NOMO-1 (cell line): ENCODE measurements around the gene CCDC28B.
A peak's percentile ranks its signal among the peaks of the same experiment; 100 is the strongest.
"Not testable (repeated sequence)": the region's sequence is repeated elsewhere in the genome, so short reads cannot be mapped to it uniquely, and the experiment has no call there.

ENCODE experiments used
- DNase-seq, 2 experiments: peaks; one replicate each; lab custom pipeline; 2025; ENCODE audit not compliant: unreplicated experiment in 2 of 2; lab: John Stamatoyannopoulos, UW

Gene CCDC28B

GRCh38 chr1:32200226-32201010 lies at the start of gene CCDC28B:
CCDC28B (plus strand) TSS chr1:32200595; CDS start chr1:32201936, 1,341 bp downstream.
- DNase-seq: peak; percentile 67 to 73

DNA sequence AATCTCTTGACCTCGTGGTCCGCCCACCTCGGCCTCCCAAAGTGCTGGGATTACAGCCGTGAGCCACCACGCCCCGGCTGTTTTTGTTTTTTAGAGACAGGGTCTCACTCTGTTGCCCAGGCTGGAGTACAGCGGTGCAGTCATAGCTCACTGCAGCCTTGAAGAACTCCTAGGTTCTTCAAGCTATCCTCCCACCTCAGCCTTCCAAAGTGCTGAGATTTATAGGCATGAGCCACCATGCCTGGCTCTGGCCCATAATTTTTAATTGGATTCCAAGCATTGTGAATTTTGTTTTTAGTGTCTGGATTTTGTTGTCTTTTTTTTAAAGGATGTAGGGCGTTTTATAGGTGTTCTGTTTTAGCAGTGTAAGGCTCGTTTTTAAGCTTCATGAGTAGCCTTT lies 49.5 kb upstream of the CCDC28B start:
- no peak for DNase-seq

GRCh38 chr1:32151319-32151787 lies 49.0 kb upstream of the CCDC28B start:
- DNase-seq: no peak

GRCh38 chr1:32159189-32159588 lies 41.2 kb upstream of the CCDC28B start:
- no peak for DNase-seq

GRCh38 chr1:32163405-32163804 lies 37.0 kb upstream of the CCDC28B start:
- DNase-seq: no peak

GRCh38 chr1:32165633-32166032 lies 34.8 kb upstream of the CCDC28B start:
- DNase-seq: not testable (repeated sequence)

GRCh38 chr1:32170991-32171390 lies 29.4 kb upstream of the CCDC28B start:
- no peak for DNase-seq

DNA sequence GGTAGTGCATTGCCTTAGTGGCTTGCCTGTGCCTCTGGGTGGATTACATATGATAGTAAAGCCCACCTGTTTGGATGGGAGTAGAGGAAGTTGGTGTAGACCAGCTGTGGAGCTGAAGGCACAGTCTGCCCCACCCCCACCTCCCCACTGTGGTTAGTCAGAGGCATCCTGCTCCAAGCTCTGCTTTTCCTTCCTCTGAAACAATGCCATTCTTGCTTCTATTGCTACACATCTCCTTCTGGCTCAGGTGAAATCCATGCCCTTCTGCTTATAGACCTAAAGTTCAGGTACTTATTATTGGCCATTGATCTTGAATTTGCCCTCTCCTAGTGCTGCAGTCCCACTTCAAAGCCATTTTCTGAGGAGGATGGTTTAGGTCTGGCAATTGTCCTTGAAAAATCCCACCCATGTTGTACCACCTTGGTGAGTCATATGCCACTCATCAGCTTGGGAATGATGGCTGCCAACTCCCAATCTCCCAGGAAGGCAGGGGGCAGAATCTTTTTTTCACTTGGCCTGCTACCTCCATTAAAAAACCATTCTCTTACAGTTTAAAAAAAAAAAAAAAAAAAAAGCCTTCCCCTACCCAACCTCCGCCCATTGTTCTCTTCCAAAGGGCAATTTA lies 27.7 kb upstream of the CCDC28B start:
- no peak for DNase-seq

- peak; percentile 88 to 90 for DNase-seq
Observed at GRCh38 chr1:32178380-32179192, 21.8 kb upstream of the CCDC28B start.

- DNase-seq: no peak
Observed at GRCh38 chr1:32179193-32179442, 21.3 kb upstream of the CCDC28B start.

DNA sequence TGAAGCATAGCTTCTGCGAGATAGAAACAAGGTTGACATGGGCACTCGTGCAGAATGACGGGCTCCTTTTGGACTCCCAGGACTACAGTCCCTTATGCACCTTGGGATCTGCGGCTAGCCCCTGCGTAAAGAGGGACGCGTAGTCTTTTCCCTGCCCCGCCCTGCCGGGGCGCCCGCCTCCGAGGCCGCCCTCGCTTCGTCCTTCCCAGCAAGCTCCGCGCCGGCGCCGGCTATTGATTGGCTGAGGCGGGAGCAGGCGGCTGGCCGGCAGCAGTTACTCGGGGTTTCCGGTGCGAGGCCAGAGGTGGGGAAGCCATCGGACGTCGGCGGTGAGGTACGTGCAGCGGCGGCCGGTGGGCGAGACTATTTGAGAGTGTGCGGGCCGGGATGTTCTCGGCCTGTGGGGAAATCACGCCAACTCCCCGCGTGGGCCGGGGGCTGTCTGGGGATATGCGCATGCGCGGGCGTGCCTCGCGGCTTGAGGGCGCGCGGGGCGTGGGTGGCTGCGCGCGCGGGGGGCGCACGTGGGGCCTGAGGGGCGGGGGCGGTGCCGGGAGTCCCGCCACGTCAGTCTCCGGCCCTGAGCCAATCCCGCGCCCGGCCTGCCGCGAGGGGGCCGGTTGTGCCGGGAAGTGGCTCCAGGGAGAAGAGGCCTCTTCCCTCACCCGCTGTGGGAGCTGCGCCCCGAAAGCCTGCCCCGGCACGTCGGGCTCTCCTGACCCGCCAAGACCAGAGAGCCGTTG lies 20.8 kb upstream of the CCDC28B start, which contains the start of gene TXLNA:
TSS of gene TXLNA (plus strand) at position 233 of the 743 bp plus-strand sequence. CDS start 671 bp downstream, outside the sequence.
- DNase-seq: peak; percentile 87 to 95

DNA sequence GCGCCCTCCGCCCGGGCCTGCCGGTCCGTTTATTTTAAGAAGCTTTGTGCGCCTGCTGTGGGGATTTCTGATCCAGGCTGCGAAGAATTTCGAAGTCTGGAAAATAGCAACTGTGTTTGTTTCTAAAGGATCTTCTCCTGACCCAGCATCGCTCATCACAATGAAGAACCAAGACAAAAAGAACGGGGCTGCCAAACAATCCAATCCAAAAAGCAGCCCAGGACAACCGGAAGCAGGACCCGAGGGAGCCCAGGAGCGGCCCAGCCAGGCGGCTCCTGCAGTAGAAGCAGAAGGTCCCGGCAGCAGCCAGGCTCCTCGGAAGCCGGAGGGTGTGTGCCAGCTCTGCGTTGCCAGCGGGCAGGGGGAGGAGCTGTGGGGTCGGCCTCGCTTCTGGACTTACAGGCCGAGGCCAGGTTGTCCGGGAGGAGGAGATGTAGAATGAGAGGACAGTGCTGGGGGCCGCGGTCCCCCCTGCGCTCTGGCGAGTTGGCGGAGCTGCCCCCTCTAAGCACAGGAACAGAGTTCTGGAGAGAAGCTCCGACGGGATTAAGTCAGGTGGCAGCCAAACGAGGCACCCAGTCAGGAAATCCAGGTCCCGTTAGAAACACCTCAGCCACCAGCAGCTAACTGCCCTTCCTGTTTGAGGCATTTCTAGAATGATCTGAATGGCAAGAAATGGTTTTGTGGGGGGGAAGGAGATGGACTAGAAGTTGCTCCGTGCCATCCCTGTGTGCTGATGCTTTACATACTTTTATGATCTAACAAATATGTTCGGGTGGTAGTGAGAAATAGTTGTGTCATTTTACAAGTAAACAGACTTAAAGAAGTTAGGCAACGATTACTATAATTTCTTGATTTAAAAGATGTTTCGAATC lies 20.0 kb upstream of the CCDC28B start:
- DNase-seq: peak in 1 of 2 experiments; percentile 30

- DNase-seq: no peak
Observed at GRCh38 chr1:32181065-32181464, 19.3 kb upstream of the CCDC28B start.

- no peak for DNase-seq
Observed at GRCh38 chr1:32181563-32181962, 18.8 kb upstream of the CCDC28B start.

DNA sequence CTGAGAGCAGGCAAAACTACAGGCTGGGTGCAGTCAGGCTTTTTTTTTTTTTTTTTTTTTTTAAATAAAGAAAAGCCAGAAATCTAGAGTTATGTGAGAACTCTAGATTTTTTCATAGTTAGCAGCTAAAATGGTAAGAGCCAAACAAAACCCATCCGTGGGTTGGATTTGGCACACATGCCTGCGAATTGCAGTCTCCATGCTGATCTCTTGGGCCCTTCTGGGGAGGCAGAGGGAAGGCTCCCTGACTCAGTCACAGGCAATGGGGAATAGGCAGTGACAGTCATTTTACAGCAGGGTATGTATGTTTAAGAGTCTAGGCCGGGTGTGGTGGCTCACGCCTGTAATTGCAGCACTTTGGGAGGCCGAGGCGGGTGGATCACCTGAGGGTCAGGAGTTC lies 18.3 kb upstream of the CCDC28B start:
- no peak for DNase-seq

DNA sequence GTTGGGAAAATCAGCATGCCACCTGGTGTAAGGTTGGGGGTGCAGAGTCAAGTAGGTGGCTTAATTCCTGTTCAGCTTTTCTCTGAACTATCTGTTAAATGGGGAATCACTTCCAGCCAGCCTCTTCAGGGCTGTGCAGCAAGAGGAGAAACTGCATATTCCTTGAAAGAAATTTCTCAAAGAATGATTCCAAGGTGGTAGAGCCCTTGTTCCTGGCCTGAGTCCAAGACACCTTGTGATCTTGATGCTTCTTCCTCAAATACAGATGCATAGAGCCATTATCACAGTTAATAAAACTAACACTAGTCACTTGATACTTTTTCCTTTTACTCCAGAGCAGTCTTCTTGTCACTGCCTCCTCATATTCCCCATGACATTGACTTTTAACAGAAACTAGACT lies 15.7 kb upstream of the CCDC28B start:
- DNase-seq: no peak

GRCh38 chr1:32186077-32186476 lies 14.3 kb upstream of the CCDC28B start:
- DNase-seq: no peak

GRCh38 chr1:32186491-32186890 lies 13.9 kb upstream of the CCDC28B start:
- no peak for DNase-seq

DNA sequence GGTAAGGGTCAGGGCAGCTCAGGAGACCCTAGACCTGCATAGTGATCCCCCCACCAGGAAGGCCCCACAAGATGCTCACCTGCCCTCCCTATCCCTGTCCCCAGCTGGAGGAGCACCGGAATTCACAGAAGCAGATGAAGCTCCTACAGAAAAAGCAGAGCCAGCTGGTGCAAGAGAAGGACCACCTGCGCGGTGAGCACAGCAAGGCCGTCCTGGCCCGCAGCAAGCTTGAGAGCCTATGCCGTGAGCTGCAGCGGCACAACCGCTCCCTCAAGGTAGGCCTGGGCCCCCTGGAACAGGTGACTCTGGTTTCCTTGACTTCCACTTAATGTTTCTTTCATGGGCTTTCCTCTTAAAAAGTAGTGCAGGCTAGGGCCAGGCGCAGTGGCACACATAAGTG lies 12.5 kb upstream of the CCDC28B start:
- no peak for DNase-seq
